ENCODE results near the gene SNX11.

DNA sequence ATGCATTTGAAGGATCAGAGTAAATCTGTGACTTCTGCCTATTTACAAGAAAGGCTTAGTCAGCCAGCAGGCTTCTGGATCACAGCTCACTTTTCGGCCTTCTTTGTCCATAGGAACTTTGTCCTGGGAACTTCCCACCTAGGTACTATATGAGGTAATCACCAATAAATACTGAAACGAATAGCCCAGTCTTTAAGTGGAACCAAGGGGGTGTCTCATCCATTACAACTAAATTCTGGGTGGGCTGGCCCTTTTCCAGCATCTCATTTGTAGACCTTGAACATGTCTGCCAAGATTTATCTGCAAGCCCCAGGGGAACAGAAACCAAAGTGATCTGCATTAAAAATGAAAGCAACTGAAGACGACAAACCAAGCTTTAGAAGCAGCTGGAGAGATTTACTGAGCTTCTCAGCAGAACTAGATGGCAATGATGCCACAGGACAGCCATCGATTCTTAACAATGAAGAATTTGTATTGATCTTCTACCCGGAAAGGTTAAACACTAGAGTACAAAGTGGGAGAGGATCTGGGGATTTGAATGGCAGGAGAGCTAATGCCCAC lies 55.5 kb downstream of the SNX11 start:
- TF ChIP-seq POLR2AphosphoS5 (IDR thresholded peaks at IDR 0.05) (no peak), EP300 (IDR thresholded peaks at IDR 0.05) (no peak), POLR2A (IDR thresholded peaks at IDR 0.05) (no peak), CTCF (IDR thresholded peaks at IDR 0.05) (no peak)

All from suprapubic skin (tissue), 4 donors.